Ovary (tissue), 3 donors: ENCODE measurements around the gene INSL6.

Experiments
- POLR2A ChIP-seq: fragments of 450-650 bp; IDR thresholded peaks from one replicate; pipeline ENCODE4 v1.6.1; 2017; ENCODE audit warnings: antibody characterized with exemption, mild to moderate bottlenecking, moderate library complexity
- TF ChIP-seq, protein P1 (sequence below), 3 donors: fragments of 450-650 bp in 2 of 3; fragments of 200-600 bp in 1 of 3; IDR thresholded peaks; one replicate each; pipeline versions ENCODE4 v1.5.1 to v1.8.0; 2016 to 2022; ENCODE audit warnings: antibody characterized with exemption in 3 of 3, mild to moderate bottlenecking in 1 of 3
- donor health status: DM: no; HTN: no; CAD: no.

DNA sequence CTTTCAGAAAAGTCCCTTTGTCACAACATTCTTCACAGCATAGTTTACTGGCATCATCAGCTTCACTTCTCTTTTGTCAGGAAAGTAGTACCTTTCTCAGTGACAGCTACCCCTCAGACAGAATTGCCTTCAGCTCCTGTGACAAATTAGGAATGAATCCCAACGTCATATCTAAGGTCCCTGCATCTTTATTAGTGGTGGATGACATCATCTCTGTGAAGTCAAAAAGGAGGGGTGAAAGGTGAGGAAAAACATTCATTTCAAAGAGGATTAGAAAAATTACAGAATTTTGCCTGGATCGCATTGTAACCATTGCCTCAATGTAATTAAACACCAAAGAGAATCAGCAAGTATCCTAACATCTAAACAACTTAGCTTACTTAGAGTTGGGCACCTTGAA is 7.9 kb upstream of the INSL6 start:
- TF ChIP-seq, protein P1, sequence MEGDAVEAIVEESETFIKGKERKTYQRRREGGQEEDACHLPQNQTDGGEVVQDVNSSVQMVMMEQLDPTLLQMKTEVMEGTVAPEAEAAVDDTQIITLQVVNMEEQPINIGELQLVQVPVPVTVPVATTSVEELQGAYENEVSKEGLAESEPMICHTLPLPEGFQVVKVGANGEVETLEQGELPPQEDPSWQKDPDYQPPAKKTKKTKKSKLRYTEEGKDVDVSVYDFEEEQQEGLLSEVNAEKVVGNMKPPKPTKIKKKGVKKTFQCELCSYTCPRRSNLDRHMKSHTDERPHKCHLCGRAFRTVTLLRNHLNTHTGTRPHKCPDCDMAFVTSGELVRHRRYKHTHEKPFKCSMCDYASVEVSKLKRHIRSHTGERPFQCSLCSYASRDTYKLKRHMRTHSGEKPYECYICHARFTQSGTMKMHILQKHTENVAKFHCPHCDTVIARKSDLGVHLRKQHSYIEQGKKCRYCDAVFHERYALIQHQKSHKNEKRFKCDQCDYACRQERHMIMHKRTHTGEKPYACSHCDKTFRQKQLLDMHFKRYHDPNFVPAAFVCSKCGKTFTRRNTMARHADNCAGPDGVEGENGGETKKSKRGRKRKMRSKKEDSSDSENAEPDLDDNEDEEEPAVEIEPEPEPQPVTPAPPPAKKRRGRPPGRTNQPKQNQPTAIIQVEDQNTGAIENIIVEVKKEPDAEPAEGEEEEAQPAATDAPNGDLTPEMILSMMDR (IDR thresholded peaks at IDR 0.05): no peak
- no peak for TF ChIP-seq POLR2A
